ENCODE results near the gene GAS6.
"Not testable (repeated sequence)": the region's sequence is repeated elsewhere in the genome, so short reads cannot be mapped to it uniquely, and the experiment has no call there.

GAS6 gene

DNA sequence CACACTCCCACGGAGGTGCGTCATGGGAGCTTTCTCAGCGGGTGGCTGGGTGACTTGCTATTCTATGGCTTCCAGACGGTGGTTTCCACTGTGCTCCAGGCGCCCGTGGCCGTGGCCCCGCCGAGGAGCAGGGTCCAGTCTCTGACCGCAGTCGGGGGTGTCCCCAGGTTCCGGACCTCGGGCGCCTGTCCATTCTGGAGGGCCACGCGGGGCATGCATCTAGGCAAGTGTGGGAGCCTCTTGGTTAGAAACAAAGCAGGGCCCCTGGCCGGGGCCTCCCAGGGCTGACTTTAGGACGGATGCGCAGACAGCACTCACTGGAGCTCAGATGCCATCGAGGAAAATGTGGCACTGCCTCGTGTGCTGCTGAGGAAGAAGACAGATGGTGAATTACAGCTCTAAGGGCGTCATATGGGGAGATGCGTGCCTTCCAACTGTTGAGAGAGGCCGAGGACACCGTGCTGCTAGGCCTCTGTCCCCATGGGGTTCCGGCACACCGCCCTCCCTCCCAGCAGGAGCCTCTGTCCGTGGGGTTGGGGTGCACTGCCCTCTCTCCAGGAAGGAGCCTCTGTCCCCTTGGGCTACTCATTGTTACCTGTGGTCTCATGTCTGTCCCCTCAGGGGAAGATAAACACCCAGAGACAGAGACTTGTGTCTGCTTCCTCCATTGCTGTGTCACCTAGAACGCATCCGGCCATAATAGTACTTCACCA lies 66.8 kb downstream of the GAS6 start:
- H3K27ac ChIP-seq: no peak overlapping the region

DNA sequence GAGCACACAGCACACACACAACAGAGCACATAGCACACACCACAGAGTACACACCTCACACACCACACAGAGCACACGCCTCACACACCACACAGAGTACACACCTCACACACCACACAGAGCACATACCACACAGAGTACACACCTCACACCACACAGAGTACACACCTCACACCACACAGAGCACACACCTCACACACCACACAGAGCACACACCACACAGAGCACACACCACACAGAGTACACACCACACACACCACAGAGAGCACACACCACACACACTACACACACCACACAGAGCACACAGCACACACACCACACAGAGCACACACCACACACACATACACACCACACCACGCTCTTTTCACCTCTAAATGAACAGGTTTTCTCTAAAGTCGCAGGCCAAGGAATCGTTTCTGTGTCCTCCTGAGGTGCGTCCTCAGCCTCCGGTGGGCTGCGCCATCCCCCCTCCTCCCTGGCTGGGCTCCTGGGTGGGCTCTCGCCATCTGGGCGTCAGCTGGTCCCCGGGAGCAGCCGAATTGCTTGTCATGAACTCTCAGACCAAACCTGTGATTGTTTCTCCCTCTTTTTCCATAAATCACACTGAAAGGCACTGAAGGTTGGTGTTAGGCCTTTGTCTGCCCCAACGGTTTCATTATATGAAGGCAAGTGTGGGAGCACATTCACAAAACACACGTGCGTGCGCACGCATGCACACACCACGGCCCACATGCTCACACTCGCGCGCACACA lies 67.5 kb downstream of the GAS6 start:
- Histone ChIP-seq H3K27ac (no peak overlapping the region), H3K27me3 (ENCODE audit: insufficient read depth, low read depth, severe bottlenecking) (no peaks in the 10 kb centered on the region), H3K4me3 (ENCODE audit: low read depth, low read length) (no peak overlapping the region), H3K9me3 (ENCODE audit: severe bottlenecking) (no peaks in the 10 kb centered on the region), H3K36me3 (no peaks in the 10 kb centered on the region)
- no peak for DNase-seq
- TF ChIP-seq, protein P1, sequence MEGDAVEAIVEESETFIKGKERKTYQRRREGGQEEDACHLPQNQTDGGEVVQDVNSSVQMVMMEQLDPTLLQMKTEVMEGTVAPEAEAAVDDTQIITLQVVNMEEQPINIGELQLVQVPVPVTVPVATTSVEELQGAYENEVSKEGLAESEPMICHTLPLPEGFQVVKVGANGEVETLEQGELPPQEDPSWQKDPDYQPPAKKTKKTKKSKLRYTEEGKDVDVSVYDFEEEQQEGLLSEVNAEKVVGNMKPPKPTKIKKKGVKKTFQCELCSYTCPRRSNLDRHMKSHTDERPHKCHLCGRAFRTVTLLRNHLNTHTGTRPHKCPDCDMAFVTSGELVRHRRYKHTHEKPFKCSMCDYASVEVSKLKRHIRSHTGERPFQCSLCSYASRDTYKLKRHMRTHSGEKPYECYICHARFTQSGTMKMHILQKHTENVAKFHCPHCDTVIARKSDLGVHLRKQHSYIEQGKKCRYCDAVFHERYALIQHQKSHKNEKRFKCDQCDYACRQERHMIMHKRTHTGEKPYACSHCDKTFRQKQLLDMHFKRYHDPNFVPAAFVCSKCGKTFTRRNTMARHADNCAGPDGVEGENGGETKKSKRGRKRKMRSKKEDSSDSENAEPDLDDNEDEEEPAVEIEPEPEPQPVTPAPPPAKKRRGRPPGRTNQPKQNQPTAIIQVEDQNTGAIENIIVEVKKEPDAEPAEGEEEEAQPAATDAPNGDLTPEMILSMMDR (IDR thresholded peaks at IDR 0.05; ENCODE audit: low read depth, low read length): no peak

More for the DNA sequence above, 66.8 kb downstream of the GAS6 start:
- DNase-seq: no peak
- Histone ChIP-seq H3K9me3 (ENCODE audit: severe bottlenecking) (no peaks in the 10 kb centered on the region), H3K36me3 (no peaks in the 10 kb centered on the region), H3K4me3 (ENCODE audit: low read depth, low read length) (no peak overlapping the region), H3K27me3 (ENCODE audit: insufficient read depth, low read depth, severe bottlenecking) (no peaks in the 10 kb centered on the region)
- TF ChIP-seq, protein P1 (IDR thresholded peaks at IDR 0.05; ENCODE audit: low read depth, low read length): no peak

DNA sequence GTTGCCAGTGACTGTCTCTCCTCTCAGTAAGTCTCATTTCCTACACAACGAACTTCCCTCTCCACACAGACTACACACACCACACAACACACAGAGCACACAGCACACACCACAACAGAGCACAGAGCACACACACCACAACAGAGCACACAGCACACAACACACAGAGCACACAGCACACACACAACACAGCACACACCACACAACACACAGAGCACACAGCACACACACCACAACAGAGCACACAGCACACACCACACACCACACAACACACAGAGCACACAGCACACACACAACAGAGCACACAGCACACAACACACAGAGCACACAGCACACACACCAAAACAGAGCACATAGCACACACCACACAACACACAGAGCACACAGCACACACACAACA lies 68.5 kb downstream of the GAS6 start:
- not testable (repeated sequence) for H3K36me3 ChIP-seq; H3K27ac ChIP-seq; DNase-seq; H3K27me3 ChIP-seq (ENCODE audit: insufficient read depth, low read depth, severe bottlenecking); H3K9me3 ChIP-seq (ENCODE audit: severe bottlenecking); H3K4me3 ChIP-seq (ENCODE audit: low read depth, low read length)

DNA sequence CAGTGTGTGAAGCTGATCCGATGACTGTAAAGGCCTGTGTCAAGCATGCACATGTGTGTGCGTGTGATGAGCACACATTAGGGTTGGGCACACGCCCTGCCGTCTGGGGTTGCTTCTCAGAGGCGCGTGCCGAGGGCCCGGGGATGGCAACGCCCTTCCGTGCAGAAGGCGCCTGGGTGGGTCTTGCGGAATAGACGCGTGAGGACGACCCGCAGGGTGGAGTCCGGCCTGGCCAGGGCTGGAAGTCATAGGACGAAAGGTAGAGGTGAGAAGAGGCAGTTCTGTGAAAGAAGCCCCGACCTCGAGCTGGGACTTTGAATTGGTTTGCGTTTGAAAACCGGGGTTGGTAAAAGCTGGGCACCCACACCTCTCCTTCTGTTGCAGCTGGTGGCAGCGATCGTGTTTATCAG lies 69.1 kb downstream of the GAS6 start:
- TF ChIP-seq, protein P1 (IDR thresholded peaks at IDR 0.05; ENCODE audit: low read depth, low read length): no peak
- Histone ChIP-seq H3K27me3 (ENCODE audit: insufficient read depth, low read depth, severe bottlenecking) (no peaks in the 10 kb centered on the region), H3K27ac (no peak overlapping the region), H3K36me3 (no peaks in the 10 kb centered on the region), H3K4me3 (ENCODE audit: low read depth, low read length) (no peak overlapping the region), H3K9me3 (ENCODE audit: severe bottlenecking) (no peaks in the 10 kb centered on the region)
- no peak for DNase-seq

DNA sequence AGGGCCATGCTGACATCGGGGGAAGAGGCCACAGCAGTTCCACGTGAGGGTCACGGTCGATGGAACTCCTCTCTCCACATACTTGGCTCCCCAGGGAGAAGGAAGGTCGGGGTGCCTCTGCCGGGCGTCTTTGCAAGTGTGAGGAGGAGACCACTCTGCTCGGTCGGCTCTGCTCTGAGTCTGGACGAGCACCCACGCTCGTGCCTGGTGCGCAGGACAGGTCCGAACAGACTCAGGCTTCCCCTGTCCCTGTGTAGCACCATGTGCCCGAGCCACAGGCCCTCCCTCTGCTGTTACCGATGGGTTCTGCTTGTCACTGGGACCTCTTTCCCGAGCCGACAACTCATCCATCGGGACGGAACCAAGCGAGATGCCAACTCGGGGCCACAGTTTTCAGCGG lies 69.8 kb downstream of the GAS6 start:
- H3K9me3 ChIP-seq (ENCODE audit: severe bottlenecking): no peaks in the 10 kb centered on the region
- TF ChIP-seq, protein P1 (IDR thresholded peaks at IDR 0.05; ENCODE audit: low read depth, low read length): no peak
- no peaks in the 10 kb centered on the region for H3K36me3 ChIP-seq
- H3K27me3 ChIP-seq (ENCODE audit: insufficient read depth, low read depth, severe bottlenecking): no peaks in the 10 kb centered on the region
- DNase-seq: no peak
- no peak overlapping the region for H3K27ac ChIP-seq
- H3K4me3 ChIP-seq (ENCODE audit: low read depth, low read length): no peak overlapping the region

DNA sequence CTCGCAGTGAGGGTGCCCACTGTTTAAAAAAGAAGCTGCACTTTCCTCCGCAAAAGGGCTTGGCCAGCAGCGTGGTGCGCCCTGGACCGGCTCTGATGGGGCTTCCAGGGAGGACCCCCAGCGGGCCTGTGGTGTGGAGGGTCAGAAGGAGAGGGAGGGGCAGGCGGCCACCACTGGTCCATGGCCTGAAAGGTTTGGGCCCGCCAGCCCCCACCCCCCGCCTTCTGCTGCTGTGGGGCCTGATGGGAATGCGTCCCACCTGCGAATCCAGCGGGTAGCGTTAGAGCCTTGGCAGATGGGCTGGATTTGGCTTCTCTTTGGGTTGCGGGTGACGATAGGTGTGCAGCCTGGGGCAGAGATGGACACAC lies 70.2 kb downstream of the GAS6 start:
- TF ChIP-seq, protein P1 (IDR thresholded peaks at IDR 0.05; ENCODE audit: low read depth, low read length): no peak
- Histone ChIP-seq H3K27me3 (ENCODE audit: insufficient read depth, low read depth, severe bottlenecking) (no peaks in the 10 kb centered on the region), H3K36me3 (no peaks in the 10 kb centered on the region), H3K4me3 (ENCODE audit: low read depth, low read length) (no peak overlapping the region), H3K9me3 (ENCODE audit: severe bottlenecking) (no peaks in the 10 kb centered on the region), H3K27ac (no peak overlapping the region)
- no peak for DNase-seq

Measured in WERI-Rb-1 (cell line).